Measurements from ENCODE around the gene HMGA1. TPM values are rescaled to one million over a fixed set of nuclear protein-coding genes. Genes with fewer than 3 reads are reported as not detected.

The HMGA1 gene
- total and polyA plus RNA-seq, 2 of the 13 experiments (the other 11 are each of a cell fraction or from before 2014, with no cell fraction given) = 117 to 145 TPM

DNA sequence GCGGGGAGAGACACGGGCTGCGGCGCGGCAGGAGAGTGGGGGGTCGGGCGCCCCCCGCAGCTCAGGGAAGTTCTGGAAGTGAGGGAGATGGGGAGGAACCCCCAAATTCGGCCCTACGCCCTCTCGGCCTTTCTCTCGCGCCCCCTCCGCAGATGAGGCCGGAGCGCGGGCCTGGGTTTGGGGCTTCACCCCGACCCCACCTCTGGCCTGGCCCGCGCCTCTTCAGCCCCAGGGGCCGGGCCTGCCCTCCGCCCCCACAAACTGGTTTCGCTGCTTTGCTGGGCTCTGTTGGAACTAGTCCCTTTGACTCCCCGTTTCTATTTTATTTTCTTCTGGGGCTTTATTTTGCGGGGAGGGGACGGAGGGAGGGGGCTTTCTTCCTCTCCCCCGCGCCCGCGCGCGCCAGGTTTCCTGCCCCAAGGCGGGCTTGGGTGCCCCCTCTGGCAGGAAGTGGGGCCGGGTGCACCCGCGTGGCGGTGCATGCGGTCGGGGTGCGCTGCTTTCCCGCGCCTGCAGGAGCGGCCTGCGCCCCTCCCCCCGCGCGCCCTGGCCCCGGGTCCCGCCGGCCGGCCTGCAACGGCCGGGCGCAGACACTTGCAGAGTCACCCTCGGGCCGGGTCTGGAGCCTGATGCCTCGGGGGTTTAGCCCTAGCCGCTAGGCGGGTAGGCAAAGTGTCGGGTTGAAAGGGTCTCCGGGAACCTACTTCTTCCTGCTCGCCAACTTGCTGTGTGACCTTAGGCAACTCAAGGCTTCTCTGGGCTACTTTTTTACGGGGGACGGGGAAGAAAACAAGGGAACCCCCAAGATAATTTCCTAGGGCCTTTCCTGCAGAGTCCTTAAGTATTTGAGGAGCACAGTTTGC is 1.3 kb downstream of the HMGA1 start (continued):
- TF ChIP-seq ZNF362 (CRISPR knock-in tag; IDR thresholded peaks at IDR 0.05; ENCODE audit: borderline replicate concordance) (peak; percentile 49; the same call in 1 of the 2 replicates), MTF2 (CRISPR knock-in tag; IDR thresholded peaks at IDR 0.05; ENCODE audit: borderline replicate concordance) (no peak), MAX (IDR thresholded peaks at IDR 0.05) (peak; percentile 100), ZNF253 (CRISPR knock-in tag; IDR thresholded peaks at IDR 0.05; ENCODE audit: borderline replicate concordance) (peak; percentile 97), FOXO1 (CRISPR knock-in tag; IDR thresholded peaks at IDR 0.05) (peak; percentile 76; the same call in 1 of the 2 replicates), ZNF513 (CRISPR knock-in tag; conservative IDR thresholded peaks at IDR 0.05) (no peak), IRF1 (CRISPR knock-in tag; IDR thresholded peaks at IDR 0.05; ENCODE audit: low read depth) (peak; percentile 93), ZFP90 (CRISPR knock-in tag; IDR thresholded peaks at IDR 0.05; ENCODE audit: borderline replicate concordance) (peak; percentile 81; the same call in 1 of the 2 replicates), SNRNP70 (IDR thresholded peaks at IDR 0.05; ENCODE audit: low read depth, low read length) (no peak), SNAI1 (CRISPR knock-in tag; IDR thresholded peaks at IDR 0.05; ENCODE audit: borderline replicate concordance) (peak; percentile 96), ZNF792 (CRISPR knock-in tag; IDR thresholded peaks at IDR 0.05) (peak; percentile 97), TGIF2 (CRISPR knock-in tag; IDR thresholded peaks at IDR 0.05) (peak; percentile 92; the same call in 1 of the 2 replicates), ZBTB1 (CRISPR knock-in tag; IDR thresholded peaks at IDR 0.05; ENCODE audit: borderline replicate concordance) (peak; percentile 92; the same call in 1 of the 2 replicates), PAWR (CRISPR knock-in tag; IDR thresholded peaks at IDR 0.05; ENCODE audit: borderline replicate concordance) (no peak), ZNF30 (CRISPR knock-in tag; IDR thresholded peaks at IDR 0.05) (peak; percentile 88; the same call in 1 of the 2 replicates)
- TF ChIP-seq, protein P1, sequence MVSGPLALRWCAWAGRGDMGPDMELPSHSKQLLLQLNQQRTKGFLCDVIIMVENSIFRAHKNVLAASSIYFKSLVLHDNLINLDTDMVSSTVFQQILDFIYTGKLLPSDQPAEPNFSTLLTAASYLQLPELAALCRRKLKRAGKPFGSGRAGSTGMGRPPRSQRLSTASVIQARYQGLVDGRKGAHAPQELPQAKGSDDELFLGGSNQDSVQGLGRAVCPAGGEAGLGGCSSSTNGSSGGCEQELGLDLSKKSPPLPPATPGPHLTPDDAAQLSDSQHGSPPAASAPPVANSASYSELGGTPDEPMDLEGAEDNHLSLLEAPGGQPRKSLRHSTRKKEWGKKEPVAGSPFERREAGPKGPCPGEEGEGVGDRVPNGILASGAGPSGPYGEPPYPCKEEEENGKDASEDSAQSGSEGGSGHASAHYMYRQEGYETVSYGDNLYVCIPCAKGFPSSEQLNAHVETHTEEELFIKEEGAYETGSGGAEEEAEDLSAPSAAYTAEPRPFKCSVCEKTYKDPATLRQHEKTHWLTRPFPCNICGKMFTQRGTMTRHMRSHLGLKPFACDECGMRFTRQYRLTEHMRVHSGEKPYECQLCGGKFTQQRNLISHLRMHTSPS (CRISPR knock-in tag; IDR thresholded peaks at IDR 0.05; ENCODE audit: low read depth) = peak; percentile 78; the same call in 1 of the 2 replicates
- TF ChIP-seq, protein P2, sequence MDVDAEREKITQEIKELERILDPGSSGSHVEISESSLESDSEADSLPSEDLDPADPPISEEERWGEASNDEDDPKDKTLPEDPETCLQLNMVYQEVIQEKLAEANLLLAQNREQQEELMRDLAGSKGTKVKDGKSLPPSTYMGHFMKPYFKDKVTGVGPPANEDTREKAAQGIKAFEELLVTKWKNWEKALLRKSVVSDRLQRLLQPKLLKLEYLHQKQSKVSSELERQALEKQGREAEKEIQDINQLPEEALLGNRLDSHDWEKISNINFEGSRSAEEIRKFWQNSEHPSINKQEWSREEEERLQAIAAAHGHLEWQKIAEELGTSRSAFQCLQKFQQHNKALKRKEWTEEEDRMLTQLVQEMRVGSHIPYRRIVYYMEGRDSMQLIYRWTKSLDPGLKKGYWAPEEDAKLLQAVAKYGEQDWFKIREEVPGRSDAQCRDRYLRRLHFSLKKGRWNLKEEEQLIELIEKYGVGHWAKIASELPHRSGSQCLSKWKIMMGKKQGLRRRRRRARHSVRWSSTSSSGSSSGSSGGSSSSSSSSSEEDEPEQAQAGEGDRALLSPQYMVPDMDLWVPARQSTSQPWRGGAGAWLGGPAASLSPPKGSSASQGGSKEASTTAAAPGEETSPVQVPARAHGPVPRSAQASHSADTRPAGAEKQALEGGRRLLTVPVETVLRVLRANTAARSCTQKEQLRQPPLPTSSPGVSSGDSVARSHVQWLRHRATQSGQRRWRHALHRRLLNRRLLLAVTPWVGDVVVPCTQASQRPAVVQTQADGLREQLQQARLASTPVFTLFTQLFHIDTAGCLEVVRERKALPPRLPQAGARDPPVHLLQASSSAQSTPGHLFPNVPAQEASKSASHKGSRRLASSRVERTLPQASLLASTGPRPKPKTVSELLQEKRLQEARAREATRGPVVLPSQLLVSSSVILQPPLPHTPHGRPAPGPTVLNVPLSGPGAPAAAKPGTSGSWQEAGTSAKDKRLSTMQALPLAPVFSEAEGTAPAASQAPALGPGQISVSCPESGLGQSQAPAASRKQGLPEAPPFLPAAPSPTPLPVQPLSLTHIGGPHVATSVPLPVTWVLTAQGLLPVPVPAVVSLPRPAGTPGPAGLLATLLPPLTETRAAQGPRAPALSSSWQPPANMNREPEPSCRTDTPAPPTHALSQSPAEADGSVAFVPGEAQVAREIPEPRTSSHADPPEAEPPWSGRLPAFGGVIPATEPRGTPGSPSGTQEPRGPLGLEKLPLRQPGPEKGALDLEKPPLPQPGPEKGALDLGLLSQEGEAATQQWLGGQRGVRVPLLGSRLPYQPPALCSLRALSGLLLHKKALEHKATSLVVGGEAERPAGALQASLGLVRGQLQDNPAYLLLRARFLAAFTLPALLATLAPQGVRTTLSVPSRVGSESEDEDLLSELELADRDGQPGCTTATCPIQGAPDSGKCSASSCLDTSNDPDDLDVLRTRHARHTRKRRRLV (CRISPR knock-in tag; IDR thresholded peaks at IDR 0.05) = peak; percentile 84; the same call in 1 of the 2 replicates

Data from HepG2 (cell line).